Immature natural killer cell (primary cell): Measurements from ENCODE around the gene RSPH9. TPM values are rescaled to one million over a fixed set of nuclear protein-coding genes. Genes with fewer than 3 reads are reported as not detected.

Source experiments
- DNase-seq, 3 donors: peaks; one replicate each; pipeline ENCODE4 v3.0.0; 2022; ENCODE audit warnings: mixed read lengths in 1 of 3
- H3K27ac Mint-ChIP-seq, 6 donors: one replicate each; pipeline ENCODE4 v1.8.0; 2020; ENCODE audit warnings: mixed read lengths in 6 of 6, mild to moderate bottlenecking in 5 of 6, inconsistent platforms in 4 of 6, moderate library complexity in 3 of 6
- H3K27me3 Mint-ChIP-seq, 3 donors: one replicate each; pipeline ENCODE4 v1.8.0; 2020 to 2021; ENCODE audit warnings: low read depth in 3 of 3, mild to moderate bottlenecking in 3 of 3, mixed read lengths in 3 of 3, moderate library complexity in 3 of 3, inconsistent platforms in 1 of 3
- H3K36me3 Mint-ChIP-seq, 3 donors: one replicate each; pipeline ENCODE4 v1.8.0; 2020; ENCODE audit warnings: mixed read lengths in 3 of 3, inconsistent platforms in 2 of 3, mild to moderate bottlenecking in 2 of 3
- H3K4me1 Mint-ChIP-seq, 2 donors: one replicate each; pipeline ENCODE4 v1.8.0; 2020; ENCODE audit warnings: inconsistent platforms in 2 of 2, mild to moderate bottlenecking in 2 of 2, mixed read lengths in 2 of 2, moderate library complexity in 1 of 2
- H3K4me3 Mint-ChIP-seq, 5 donors: one replicate each; pipeline ENCODE4 v1.8.0; 2020; ENCODE audit warnings: mild to moderate bottlenecking in 5 of 5, mixed read lengths in 5 of 5, inconsistent platforms in 3 of 5, moderate library complexity in 3 of 5
- H3K9me3 Mint-ChIP-seq, 6 donors: one replicate each; pipeline ENCODE4 v1.8.0; 2020; ENCODE audit warnings: mild to moderate bottlenecking in 6 of 6, mixed read lengths in 6 of 6, inconsistent platforms in 4 of 6, moderate library complexity in 3 of 6
- polyA plus RNA-seq, 3 donors: library from polyadenylated mRNA; unstranded; fragments of 300-500 nt; fragmentation: Illumina TruSeq; gene quantifications; one replicate each; pipeline ENCODE4 v1.2.3, GENCODE V29; 2021

RSPH9 gene, protein sequence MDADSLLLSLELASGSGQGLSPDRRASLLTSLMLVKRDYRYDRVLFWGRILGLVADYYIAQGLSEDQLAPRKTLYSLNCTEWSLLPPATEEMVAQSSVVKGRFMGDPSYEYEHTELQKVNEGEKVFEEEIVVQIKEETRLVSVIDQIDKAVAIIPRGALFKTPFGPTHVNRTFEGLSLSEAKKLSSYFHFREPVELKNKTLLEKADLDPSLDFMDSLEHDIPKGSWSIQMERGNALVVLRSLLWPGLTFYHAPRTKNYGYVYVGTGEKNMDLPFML
- under 1 TPM; 0.55 to 0.86 (median 0.76) TPM for polyA plus RNA-seq

DNA sequence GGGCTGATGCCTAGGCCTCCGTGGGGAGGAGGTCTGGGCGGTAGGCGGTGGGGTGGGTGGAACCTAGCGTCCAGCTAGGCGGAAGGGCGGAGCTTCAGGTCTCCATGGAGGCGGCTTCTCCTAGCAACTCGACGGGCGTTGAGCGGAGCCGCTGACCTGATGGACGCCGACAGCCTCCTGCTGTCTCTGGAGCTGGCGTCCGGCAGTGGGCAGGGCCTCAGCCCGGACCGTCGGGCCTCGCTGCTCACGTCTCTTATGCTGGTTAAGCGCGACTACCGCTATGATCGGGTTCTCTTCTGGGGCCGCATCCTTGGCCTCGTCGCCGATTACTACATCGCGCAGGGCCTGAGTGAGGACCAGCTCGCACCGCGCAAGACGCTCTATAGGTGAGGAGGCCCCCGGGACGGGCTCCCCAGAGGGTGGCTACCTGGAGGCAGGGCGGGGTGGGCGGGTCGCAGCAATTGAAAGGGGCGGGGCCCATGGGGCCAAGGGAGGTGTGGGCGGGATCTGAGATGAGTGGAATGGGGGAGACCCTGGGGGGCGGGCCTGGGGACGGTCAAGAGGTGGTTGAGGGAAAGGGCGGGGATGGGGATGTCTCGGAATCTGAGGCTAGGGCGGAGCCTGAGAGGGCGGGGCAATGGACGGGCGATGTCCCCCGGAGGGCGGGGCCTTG is at the start of gene RSPH9:
TSS of gene RSPH9 (plus strand) at position 97 of the 673 bp plus-strand sequence. CDS start at position 160, 63 bp downstream.
- peak; percentile 34 to 44 (median 41) for DNase-seq
- peak within 1 kb of the TSS; percentile 79 to 87 (median 84) for H3K4me3 Mint-ChIP-seq
- H3K27ac Mint-ChIP-seq, result peak within 1 kb of the TSS; percentile 49 to 79 (median 59)
- no peaks in the 10 kb centered on the region for H3K9me3 Mint-ChIP-seq
- H3K4me1 Mint-ChIP-seq, result peaks cover 18 to 22% of the 10 kb centered on the region in 2 donors
- peaks cover 2 to 8% (median 2%) of the 10 kb centered on the region in 3 donors for H3K27me3 Mint-ChIP-seq
- peaks cover 8 to 13% (median 10%) of the 10 kb centered on the region in 3 donors for H3K36me3 Mint-ChIP-seq

DNA sequence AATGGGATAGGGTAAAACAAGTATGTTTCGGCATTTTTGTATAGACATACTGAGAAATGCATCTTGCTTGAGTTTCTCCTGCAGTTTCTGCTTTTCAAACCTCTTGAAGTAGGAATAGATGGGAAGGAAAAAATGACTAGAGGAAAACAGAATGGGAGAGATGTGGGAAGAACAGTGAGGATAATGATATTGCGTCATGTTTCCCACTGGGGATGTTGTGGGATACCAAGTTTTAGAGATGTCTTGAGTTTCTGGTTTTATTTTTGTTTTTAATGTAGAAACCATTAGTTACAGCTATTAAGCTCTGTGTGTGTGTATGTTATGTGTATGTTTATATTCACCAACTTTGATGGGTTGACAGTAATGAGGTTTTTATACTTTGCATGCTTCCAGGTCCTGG is 44.2 kb upstream of the RSPH9 start:
- Mint-ChIP-seq H3K9me3 (no peaks in the 10 kb centered on the region), H3K4me1 (no peaks in the 10 kb centered on the region), H3K27me3 (no peaks in the 10 kb centered on the region), H3K36me3 (peaks cover 7 to 16% (median 9%) of the 10 kb centered on the region in 3 donors), H3K27ac (no peak overlapping the region), H3K4me3 (no peak overlapping the region)
- DNase-seq, result no peak

DNA sequence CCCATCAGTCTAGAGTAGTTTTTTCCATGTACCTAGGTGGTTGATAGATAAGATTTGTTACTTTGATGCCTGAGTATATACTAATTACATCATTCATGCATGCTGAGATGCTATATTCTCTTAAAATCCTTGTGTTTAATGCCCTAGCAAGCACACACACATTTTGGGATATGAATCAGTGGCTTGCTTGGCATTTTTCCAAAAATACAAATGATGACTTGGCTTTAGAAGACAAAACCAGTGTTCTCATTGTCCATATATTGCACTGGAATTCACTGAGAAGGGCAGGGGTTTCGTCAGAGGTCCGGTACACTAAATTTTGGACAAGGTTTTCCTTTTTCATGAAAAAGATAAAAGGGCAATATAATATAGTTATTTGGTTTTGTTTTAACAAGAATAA is 40.7 kb upstream of the RSPH9 start:
- Mint-ChIP-seq H3K36me3 (peaks cover 11 to 24% (median 15%) of the 10 kb centered on the region in 3 donors), H3K4me1 (peaks cover 3 to 6% of the 10 kb centered on the region in 2 donors), H3K9me3 (no peaks in the 10 kb centered on the region), H3K27ac (peak overlapping the region in 1 of 6 donors; percentile 68), H3K4me3 (no peak overlapping the region), H3K27me3 (no peaks in the 10 kb centered on the region)
- no peak for DNase-seq

GRCh38 chr6:43606019-43606418 is 38.8 kb upstream of the RSPH9 start:
- no peak overlapping the region for H3K27ac Mint-ChIP-seq
- no peak for DNase-seq
- peaks cover 8 to 31% (median 15%) of the 10 kb centered on the region in 3 donors for H3K36me3 Mint-ChIP-seq
- no peaks in the 10 kb centered on the region for H3K9me3 Mint-ChIP-seq
- H3K4me1 Mint-ChIP-seq, result peaks cover 3 to 6% of the 10 kb centered on the region in 2 donors
- no peaks in the 10 kb centered on the region for H3K27me3 Mint-ChIP-seq
- no peak overlapping the region for H3K4me3 Mint-ChIP-seq

DNA sequence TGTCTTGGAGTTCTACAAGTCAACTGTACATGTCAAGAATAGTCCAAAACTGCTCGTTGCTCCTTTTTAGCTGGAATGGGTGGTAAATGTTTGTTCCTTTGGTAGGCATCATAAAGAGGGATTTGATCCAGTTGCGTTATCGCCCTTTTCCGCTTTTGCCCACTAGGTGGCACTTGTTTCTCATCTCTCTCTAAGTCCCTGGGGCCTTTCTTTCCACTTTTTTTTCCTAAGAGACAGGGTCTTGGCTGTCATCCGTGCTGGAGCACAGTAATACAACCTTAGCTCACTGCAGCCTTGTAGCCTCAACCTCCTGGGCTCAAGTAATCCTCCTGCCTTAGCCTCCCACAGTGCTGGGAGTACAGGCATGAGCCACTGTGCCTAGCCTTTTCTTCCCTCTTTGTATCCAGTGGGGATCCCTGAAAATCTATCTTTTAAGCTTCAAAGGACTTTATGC is 36.5 kb upstream of the RSPH9 start:
- H3K4me3 Mint-ChIP-seq, result no peak overlapping the region
- peak overlapping the region in 3 of 6 donors; percentile 13 to 52 (median 15) for H3K27ac Mint-ChIP-seq
- H3K27me3 Mint-ChIP-seq, result no peaks in the 10 kb centered on the region

DNA sequence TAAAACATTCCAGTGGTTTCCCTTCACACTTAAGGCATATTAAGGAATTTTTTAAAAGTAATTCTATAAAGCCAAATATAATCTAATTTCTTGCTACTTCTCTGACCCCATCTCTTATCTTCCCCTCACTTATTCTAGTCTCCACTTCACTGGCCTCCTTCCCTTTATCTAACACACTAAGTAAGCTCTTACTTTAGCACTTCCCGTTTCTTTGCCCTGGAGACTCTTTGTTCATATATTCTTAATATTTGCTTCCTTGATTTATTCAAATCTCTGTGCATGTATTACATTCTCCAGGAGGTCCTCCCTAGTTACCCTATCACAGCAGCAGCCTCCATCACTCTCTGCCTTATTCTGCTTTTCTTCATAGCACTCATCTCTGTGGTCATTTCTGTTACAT is 36.0 kb upstream of the RSPH9 start:
- peak overlapping the region in 1 of 6 donors; percentile 2 for H3K27ac Mint-ChIP-seq
- peaks cover 3 to 6% of the 10 kb centered on the region in 2 donors for H3K4me1 Mint-ChIP-seq
- H3K4me3 Mint-ChIP-seq, result no peak overlapping the region
- peaks cover 8 to 24% (median 14%) of the 10 kb centered on the region in 3 donors for H3K36me3 Mint-ChIP-seq
- no peak for DNase-seq
- H3K9me3 Mint-ChIP-seq, result no peaks in the 10 kb centered on the region
- no peaks in the 10 kb centered on the region for H3K27me3 Mint-ChIP-seq

More for the DNA sequence above, 36.5 kb upstream of the RSPH9 start:
- Mint-ChIP-seq H3K4me1 (peaks cover 3 to 6% of the 10 kb centered on the region in 2 donors), H3K9me3 (no peaks in the 10 kb centered on the region), H3K36me3 (peaks cover 8 to 24% (median 11%) of the 10 kb centered on the region in 3 donors)
- DNase-seq, result peak; percentile 28 to 39 (median 30)

DNA sequence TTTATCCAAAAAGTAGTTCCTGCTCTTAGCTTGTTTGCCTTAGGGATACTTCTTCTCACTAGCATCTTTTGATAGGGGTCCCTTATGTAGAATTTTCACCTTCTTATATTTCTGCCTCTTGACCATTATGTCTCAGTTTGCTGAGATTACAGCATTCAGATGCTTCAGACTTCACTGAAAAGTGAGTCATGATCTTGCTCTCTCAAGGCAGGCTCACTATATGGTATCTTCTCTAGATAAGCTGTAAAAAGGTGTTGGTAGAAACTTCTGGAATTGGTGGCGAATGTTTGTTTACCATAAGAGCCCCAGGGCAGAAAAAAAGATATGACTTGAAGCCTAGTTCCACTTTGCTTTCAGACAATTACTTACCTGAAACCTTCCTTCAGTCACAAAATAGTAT is 35.4 kb upstream of the RSPH9 start:
- no peaks in the 10 kb centered on the region for H3K27me3 Mint-ChIP-seq
- no peaks in the 10 kb centered on the region for H3K9me3 Mint-ChIP-seq
- H3K4me3 Mint-ChIP-seq, result no peak overlapping the region
- no peak for DNase-seq
- peak overlapping the region in 1 of 6 donors; percentile 22 for H3K27ac Mint-ChIP-seq
- peaks cover 3 to 6% of the 10 kb centered on the region in 2 donors for H3K4me1 Mint-ChIP-seq
- peaks cover 8 to 24% (median 15%) of the 10 kb centered on the region in 3 donors for H3K36me3 Mint-ChIP-seq

DNA sequence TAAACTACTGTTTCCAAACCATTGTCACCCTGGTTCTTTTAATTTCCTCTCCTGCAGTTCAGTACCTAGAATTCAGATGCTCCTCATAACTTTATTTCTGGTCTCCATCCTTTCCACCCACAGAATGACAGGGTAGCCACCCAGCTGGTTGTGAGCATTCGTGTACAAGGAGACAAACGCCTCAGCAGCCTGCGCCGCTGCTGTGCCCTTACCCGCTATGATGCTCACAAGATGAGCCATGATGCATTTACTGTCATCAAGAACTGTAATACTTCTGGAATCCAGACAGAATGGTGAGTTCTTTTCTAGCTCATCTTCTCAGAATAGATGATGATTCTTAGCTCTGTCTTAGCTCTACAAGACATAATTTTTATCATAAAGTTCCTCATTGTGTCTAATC is 34.4 kb upstream of the RSPH9 start:
- Mint-ChIP-seq H3K4me1 (peaks cover 3 to 6% of the 10 kb centered on the region in 2 donors), H3K27me3 (no peaks in the 10 kb centered on the region), H3K36me3 (peaks cover 8 to 24% (median 10%) of the 10 kb centered on the region in 3 donors), H3K9me3 (no peaks in the 10 kb centered on the region), H3K27ac (peak overlapping the region in 1 of 6 donors; percentile 46), H3K4me3 (no peak overlapping the region)
- no peak for DNase-seq

DNA sequence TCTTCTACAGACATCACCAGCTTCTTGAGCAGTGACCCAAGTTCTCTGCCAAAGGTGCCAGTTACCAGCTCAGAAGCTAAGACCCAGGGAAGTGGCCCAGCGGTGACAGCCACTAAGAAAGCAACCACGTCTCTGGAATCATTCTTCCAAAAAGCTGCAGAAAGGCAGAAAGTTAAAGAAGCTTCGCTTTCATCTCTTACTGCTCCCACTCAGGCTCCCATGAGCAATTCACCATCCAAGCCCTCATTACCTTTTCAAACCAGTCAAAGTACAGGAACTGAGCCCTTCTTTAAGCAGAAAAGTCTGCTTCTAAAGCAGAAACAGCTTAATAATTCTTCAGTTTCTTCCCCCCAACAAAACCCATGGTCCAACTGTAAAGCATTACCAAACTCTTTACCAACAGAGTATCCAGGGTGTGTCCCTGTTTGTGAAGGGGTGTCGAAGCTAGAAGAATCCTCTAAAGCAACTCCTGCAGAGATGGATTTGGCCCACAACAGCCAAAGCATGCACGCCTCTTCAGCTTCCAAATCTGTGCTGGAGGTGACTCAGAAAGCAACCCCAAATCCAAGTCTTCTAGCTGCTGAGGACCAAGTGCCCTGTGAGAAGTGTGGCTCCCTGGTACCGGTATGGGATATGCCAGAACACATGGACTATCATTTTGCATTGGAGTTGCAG is 31.0 kb upstream of the RSPH9 start:
- H3K4me1 Mint-ChIP-seq, result no peaks in the 10 kb centered on the region
- no peak overlapping the region for H3K4me3 Mint-ChIP-seq
- H3K9me3 Mint-ChIP-seq, result no peaks in the 10 kb centered on the region
- DNase-seq, result no peak
- peak overlapping the region in 2 of 6 donors; percentile 2 to 36 for H3K27ac Mint-ChIP-seq
- peaks cover 4 to 15% (median 4%) of the 10 kb centered on the region in 3 donors for H3K36me3 Mint-ChIP-seq
- H3K27me3 Mint-ChIP-seq, result no peaks in the 10 kb centered on the region

- H3K27ac Mint-ChIP-seq, result no peak overlapping the region
These were observed 30.5 kb upstream of the RSPH9 start for GRCh38 chr6:43614396-43614730.

GRCh38 chr6:43616725-43617472 is 27.9 kb upstream of the RSPH9 start:
- Mint-ChIP-seq H3K9me3 (no peaks in the 10 kb centered on the region), H3K27ac (peak overlapping the region in 1 of 6 donors; percentile 29), H3K27me3 (no peaks in the 10 kb centered on the region), H3K36me3 (peaks cover under 1 to 8% (median 4%) of the 10 kb centered on the region in 3 donors), H3K4me1 (no peaks in the 10 kb centered on the region), H3K4me3 (no peak overlapping the region)
- DNase-seq, result no peak

More at GRCh38 chr6:43614396-43614730, 30.5 kb upstream of the RSPH9 start:
- peaks cover 4 to 15% (median 4%) of the 10 kb centered on the region in 3 donors for H3K36me3 Mint-ChIP-seq
- H3K4me1 Mint-ChIP-seq, result no peaks in the 10 kb centered on the region
- no peak overlapping the region for H3K4me3 Mint-ChIP-seq
- H3K9me3 Mint-ChIP-seq, result no peaks in the 10 kb centered on the region
- DNase-seq, result no peak
- H3K27me3 Mint-ChIP-seq, result no peaks in the 10 kb centered on the region

DNA sequence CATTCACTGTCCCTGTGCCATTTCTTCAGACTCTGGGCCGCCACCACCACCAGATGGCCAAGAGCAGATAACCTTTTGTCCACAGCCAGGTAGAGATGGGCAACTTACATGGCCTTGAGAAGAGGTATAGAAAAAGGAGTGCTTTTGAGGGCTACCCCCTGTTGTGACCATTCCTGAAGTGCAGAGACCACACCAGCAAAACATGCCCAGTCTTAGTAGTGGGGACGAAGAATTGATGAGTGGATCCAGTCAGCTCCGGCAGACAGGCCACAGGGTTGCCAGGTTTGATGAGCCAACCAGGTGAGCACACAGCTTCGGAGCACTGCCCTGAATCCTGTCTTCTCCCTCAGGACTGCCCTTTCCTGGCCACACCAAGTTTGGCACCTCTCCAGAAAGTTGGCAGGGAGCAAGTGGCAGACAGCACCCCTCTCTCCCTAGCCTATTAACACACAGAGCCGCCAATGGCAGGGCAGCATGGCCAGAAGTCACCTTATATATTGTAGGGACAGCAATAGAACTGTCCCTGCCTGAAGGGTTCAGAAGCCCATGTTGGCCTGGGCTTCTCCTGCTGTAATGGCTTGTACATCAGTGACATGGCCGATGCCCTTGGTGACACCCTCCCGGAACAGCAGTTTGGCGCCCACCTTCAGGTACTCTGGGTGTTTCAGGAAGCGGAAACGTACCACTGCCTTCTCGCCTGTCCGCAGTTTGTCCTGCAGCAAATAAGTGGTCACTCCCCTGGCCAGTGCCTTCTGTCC is 23.6 kb upstream of the RSPH9 start:
- Mint-ChIP-seq H3K36me3 (peaks cover 12 to 19% (median 13%) of the 10 kb centered on the region in 3 donors), H3K9me3 (no peaks in the 10 kb centered on the region), H3K4me1 (peaks cover 2 to 5% of the 10 kb centered on the region in 2 donors), H3K27me3 (no peaks in the 10 kb centered on the region), H3K4me3 (no peak overlapping the region), H3K27ac (peak overlapping the region in 2 of 6 donors; percentile 8 to 61)
- DNase-seq, result no peak

DNA sequence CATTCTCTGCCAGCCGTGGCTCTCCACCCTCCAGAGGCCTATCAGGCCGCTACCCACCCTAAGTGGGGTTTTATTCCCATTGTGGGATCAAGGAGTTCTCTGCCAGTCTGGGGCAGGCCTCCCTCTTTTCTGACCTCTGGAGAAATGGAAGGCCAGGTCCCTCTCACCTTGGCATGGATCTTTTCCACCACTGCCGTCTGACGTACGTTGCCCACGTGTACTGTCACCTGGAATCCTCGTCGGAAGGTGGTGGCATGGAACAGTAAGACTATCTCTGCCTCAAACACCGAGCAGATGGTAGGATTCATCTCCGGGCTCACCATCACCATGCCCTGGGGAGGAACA is 23.0 kb upstream of the RSPH9 start:
- Mint-ChIP-seq H3K27me3 (no peaks in the 10 kb centered on the region), H3K36me3 (peaks cover 12 to 19% (median 13%) of the 10 kb centered on the region in 3 donors), H3K9me3 (no peaks in the 10 kb centered on the region), H3K4me3 (no peak overlapping the region), H3K4me1 (peaks cover 5 to 10% of the 10 kb centered on the region in 2 donors), H3K27ac (peak overlapping the region in 1 of 6 donors; percentile 8)
- no peak for DNase-seq
